CD4-positive, alpha-beta T cell treated with Interleukin-4 for 4 hours (primary cell): ENCODE data around the gene ZNF516.

Experiments
- DNase-seq: peaks from one replicate; pipeline ENCODE4 v3.0.0-alpha.2; 2020

ZNF516 gene

GRCh38 chr18:76379226-76380126 lies 115.6 kb downstream of the ZNF516 start:
- no peak for DNase-seq

DNA sequence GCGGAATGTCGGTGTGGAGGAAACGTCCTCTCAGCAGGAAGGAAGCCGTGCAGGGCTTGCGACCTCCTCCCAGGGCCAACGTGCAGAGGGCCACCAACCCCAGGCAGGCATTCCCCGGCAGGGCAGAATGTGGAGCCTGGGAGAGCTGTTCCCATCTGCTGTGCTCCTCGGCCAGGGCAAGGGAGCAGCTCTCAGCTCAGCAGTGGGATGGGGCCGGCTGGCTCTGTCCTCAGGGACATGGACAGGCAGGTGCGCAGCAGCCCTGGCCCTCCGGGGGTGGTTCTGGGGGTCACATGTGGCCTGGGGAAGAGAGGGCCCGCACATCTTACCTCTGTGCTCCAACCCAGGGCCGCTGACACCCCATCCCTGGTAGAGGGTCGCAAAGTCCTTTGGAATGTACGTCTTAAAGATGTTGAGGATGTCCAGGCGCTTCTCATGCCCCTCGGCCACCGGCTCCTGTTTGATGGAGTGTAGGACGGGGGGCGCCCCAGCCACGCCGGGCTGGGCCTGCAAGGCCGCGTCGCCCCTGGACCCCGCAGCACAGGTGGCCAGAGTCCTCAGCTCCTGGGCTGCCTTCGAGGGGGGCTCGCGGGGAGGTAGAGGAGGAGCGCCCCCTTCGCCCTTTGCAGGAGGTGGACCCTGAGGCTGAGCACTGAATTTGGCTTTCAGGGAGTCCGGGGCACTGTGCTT lies 116.4 kb downstream of the ZNF516 start:
- DNase-seq, result no peak

DNA sequence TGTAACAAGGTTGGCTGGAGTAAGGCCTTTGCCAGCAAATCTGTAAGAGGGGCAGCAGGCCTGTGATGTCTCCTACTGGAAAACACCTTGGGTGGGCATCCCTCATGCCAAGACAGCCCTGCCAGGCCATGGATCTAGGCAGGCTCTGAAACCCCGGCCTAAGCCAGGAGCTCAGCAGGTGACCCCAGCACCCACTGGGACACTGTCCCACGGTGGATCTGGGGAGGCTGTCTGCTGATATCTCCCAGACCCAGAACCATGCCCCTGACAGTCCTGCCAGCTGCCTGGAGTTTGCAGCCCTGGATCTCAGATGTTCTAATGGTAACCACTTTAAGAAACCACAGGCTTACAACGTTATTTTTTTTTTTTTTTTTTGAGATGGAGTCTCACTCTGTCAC lies 117.7 kb downstream of the ZNF516 start:
- DNase-seq, result no peak

GRCh38 chr18:76376668-76377358 lies 118.2 kb downstream of the ZNF516 start:
- peak; percentile 4 for DNase-seq

DNA sequence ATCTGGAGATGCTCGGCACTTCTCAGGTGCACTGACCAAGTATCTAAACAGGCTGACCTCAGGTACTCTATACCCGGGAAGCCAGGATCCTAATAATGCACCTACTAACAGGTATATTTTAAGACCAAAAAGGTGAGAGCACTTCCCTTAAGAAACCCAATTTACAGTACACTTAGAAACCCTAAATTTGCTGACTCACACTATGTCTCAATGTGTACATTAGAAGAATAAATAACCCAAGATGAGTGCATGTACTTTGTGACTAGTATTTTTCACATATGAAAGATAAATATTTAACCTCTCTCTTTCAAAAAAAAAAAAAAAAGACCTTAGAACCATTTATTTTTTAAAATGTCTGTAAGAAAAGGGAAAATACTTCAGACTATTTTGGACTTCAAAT lies 118.8 kb downstream of the ZNF516 start:
- DNase-seq, result no peak

DNA sequence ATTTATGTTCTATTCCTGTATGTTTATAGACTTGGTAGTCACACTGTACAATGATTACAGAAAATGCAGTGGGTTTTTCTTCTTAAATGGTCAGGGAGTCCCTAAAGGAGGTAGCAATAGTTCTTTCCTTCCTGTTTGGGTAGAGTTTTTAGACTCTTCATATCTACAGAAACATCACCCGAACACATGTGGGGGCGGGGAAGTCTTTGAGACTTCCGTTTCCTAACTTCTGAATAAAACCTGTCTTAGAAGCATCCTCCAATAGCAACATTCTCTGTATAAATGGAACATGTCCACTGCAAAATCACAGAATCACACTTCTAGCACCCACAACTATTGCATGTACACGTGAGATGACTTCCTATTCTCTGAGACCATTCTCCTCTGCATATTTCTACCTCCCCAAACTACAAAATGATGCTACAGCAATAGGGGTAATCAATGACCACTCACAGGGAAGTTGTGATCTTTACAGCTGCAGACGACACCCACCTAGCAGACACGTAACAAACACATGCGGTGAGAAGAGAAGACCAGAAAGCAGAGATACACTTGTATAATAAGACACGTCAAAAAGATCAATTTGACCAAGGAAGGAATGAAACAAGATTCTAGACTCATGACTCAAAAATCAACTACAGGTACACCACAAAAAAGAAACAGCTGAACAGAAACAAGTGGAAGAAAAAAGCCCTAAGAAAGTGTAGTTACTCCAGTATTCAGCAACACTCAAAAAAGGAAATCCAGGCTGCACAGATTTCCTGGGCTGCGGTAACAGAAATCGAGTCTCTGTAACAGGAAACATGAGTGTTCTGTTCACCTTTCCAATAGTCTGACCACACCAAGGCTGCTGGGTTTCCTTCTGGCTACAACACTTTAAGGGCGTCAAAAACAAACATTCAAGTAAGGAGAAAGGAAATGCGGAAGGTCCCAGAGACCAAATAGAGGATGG lies 120.4 kb downstream of the ZNF516 start:
- peak; percentile 29 for DNase-seq

DNA sequence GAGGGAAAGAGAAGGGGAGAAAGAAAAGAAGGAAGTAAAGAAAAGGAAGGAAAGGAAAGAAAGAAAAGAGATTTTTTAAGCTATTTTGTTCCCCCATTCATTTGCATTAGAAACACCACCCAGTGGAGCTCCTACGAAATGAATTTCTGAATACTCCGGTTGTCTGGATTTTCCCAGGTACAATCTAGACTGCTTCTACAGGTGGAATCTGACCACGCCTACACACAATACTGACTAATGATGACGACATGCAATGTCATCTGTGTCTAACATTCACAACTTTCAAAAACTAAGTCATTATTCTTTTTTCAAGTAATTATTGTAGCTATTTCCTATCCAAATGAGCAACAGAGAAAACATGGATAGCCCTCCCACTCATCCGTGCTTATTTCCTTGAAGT lies 121.7 kb downstream of the ZNF516 start:
- no peak for DNase-seq

DNA sequence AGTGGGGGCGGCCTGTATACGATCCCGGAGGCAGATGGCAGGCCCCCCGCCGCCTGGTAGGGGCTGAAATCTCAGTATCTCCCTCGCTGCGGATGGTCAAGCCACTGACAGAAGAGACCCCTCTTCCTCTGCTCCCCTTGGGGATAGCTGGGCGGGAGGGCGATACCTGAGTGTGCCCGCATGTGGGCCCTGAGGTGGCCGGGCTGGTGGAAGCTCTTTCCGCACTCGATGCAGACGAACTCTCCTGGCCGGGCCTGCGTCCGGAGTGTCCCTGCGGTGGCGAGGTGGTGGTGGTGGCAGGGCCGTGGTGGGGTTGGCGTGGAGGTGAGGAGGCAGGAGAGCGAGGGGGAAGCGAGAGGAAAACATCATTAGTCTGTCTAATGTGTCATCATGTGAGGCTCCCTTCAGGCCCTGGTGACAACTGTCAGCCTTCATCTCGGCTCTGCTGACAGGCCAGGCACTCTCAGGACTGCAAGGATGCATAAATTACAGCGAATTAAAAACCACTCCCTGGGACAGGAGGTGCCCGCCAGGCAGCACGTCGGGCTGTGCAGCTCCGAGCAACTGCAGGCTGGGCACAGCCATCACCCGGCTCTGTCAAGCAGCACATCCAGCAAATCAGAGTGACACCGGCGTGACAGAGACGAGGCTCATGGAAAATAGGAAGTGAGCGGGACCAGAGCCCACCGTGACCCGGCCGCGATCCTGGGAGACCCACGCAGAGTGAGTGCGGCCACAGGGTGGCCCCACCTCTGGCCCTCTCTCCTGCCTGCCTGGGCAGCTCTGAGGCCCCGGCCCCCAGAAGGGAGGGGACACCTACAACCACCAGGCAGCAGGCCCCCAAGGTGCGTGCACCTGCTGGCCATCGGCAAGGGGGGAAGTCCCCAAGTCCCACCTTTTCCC lies 123.5 kb downstream of the ZNF516 start:
- DNase-seq, result no peak

DNA sequence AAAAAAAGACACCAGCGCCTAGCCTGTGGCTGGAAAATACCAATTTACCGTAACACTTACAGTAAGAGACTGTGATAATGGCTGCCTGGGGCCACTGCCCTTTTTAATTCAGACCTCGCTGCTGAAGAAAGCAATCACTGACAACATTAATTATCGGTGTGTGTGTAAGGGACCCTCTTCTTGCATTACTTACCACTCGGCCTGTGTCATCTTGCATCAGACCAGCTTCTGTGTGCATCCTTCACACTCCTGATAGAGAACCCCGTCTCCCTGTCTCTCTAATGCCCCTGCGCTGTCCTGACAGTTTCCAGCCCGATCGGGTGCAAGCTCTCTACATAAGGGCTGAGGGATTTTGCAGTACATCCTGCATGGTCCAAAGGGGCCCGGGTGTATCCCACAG lies 124.4 kb downstream of the ZNF516 start:
- no peak for DNase-seq

DNA sequence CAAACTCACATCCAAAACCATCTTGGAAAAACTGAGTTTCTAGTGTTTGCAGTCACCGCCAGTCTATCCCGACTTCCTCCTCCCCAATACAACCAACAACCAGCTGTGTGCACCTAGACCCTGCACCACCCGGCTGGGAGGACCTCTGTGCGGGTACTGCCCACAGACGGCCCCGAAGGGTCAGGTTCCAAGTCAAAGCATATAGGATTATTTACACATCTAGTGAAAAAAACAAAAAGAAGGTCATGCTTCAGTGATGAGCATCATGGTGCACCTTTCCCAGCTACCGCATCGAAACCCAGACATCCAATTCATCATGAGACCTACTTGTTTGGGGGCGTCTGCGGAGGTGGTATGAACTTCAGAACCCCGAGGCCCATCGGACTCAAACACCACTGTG lies 124.8 kb downstream of the ZNF516 start:
- DNase-seq, result no peak

DNA sequence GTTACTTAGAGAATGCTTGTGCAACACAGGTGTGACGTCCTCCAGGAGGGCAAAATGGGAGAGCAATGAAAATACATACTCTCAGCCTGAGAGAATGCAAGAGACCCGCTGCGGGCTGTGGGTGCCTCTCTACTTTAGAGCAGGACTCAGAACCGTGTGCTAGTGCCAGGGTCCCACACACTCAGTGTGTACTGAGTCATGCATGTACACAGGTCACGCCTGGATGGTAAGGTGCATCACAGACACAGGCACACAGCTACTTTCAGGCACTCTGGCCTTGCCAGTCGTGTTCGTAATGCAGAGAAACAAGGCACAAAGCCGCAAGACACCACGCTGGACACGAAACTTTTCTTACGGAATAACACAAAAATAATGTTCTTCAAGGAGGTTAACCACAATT lies 125.3 kb downstream of the ZNF516 start:
- no peak for DNase-seq

DNA sequence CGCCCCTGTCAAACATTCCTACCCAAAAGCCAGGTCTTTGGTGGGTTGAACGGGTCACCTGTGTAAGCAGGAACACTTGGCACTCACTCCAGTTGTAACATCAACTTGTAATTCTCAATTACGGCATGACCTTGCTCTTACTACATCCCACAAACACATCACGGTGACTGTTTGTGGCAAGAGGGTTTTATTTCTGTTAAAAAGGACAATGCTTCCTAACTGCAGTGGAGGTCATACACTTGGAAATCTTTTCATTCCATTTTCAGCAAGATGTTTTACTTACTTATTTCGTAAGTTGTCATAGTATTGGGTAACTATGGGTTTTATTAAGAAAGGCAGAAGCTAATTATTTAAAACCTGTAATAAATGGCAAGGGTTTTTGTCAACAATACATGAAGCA lies 126.1 kb downstream of the ZNF516 start:
- no peak for DNase-seq

DNA sequence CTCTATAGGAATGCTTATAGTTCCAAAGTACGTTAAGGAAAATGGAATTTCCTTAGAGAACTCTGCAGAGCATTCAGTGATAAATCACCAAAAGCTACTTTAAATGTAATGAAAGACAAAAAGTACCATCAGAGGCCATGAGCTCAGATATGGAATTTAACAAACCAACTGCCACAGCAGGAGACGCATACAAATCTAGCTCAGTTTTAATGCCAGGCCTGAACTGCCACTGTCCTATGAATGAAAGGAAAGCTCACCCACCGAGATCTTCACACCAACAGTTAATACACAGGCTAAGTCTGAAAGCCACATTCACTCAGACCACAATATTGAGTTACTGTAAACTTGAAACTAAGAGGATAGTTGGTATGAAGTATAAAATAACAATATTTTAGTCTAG lies 126.8 kb downstream of the ZNF516 start:
- DNase-seq, result no peak

DNA sequence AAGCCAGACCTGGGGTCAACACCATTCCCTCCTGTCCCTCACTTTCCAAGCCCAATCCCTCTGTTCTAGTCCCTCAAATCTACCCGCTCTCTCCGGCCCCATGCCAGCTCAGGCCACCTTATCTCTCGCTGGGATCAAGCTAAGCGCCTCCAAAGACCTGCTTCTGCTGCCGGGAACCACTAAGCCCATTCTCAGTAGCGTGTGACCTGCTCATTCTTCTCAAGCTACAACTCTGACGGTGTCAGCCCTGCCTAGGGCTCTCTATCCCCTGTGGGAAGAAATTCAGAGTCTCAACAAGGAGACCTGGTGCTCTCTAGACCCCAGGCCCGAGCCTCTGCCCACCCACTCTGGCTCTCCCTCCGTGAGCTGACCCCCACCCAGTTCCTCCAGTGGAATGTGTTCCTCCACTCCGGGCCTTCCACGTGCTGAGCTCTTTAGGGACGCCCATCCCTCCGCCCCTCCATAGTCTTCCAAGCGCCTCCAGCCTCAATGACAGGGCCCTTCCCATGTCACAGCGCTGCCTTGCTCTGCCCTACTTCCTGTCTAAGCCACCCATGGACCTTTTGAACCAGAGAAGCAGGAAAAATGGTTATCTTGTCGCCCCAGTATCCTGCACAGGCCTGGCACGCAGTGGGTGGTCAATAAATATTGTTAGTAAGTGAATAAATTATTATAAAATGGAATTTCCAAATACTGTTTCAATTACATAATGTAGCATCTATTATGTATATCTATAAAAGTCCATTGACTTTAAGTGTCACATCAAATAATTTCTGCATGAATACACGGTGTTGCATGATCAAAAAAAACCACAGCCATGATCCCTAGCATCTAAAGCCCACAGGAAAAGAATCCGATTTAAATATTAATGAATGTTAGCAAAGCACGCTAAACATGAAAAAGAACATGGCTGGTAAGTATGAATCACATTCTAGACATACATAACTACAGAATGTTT lies 127.6 kb downstream of the ZNF516 start:
- DNase-seq, result no peak

DNA sequence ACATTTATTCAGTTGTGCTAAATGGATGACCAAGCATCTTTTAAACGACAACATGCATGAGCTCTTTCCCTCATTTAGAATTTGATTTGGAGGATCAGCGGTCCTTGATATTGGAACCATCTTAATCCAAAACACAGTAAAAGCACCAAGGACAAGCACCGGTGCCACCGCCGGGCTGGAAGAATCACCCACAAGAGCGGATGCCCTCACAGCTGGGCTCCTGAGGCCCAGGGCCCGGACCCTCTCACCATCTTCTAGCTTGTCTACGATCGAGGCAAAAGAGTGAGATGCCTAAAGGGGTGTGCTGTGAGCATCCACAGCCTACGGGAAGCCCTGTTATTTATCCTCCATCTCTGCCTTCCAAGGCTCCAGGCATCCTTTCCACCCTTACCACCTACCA lies 129.5 kb downstream of the ZNF516 start:
- no peak for DNase-seq

DNA sequence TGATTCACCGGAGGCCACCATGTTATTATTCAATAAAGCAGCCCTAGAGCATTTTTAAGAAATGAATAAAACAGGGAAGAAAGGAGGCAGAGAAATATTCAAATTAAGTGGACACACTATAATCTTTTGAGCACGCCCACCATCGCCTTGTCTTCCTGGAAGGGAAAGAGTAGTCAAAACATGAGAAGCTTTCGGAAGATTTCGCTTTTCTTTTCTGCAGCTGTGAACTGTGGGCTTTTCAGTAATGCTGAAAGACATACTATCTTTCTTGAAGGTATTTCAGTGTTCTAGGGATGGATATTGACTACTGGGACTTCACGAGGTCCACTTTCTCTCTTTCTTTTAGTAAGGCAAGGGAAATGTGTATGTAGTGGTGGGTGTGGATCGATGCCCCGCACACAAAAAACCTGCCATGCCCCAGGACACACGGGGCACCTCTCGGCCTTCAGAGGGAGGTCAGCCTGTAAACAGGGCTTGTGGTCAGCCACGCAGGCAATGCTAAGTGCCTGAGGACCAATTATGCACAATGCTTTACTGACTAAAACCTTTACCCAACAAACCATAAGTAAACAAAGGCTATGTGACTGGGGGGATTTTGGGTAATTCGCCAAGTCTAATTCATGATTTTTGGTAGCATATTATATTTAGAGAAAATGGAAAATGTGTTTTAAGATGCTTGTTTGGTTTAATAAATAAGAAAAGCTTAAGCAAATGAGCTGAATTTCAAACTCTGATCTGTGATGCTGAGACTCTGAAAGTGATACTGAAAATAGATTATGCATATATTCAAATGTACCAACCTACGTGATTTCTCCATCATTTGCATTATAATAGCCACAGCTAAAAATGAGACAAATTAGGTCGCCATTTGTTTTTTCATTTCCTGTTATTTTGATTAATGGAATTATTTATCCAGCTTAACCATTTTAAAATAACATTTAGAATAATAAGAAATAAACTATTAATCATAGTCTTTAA lies 130.5 kb downstream of the ZNF516 start:
- no peak for DNase-seq

DNA sequence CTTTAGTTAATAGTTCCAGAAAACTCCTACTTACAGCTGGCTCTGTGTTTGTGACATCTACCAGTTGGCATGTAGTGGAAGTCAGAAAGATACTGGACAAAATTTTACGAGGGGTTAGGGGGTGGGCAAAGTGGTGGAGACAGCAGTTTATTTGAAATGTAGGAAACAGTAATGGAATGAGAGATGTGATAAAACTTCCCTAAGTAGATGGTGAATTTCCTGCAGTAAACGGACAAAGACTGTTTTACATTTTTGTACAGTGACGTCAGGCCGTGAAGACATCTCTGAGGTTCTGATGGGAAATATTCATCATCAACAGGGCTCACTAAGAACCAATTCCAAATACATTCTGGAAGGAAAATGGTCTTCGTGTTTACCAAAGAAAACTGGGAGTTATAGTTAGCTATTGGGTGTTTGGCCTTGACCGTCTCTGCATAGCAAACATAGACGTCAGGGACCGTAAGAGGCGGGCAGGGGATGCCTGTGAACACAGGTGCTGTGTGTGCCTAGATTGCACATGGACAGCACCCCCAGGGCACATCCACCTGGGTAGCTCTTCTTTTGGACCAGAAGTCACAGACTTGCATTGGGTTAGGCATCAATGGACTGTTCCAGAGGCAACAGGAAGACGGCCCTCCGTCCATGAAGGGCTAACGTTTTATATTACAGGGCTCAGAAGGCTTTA lies 131.5 kb downstream of the ZNF516 start:
- no peak for DNase-seq

DNA sequence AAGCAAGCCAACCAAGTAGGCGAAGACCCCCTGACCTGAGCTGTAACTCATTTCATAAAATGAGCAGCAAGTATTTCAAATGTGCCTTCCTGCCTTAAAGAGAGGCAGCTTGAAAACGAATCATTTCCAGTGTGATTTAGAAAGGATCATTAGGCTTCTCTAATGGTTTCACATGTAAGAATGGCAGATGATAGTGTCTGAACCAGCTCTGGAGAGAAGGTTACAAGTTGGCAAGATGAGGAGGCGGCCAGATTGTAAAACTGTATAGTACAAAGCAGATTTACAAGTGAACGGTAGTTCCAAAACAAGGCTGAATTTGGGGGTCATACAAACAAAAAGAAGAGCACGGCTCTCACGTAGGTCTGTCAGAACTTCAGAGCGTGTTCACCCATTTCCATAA lies 132.4 kb downstream of the ZNF516 start:
- no peak for DNase-seq
